H1 (cell line): ENCODE data around the gene SPAAR.

Source experiments
- CBX8 ChIP-seq: fragments of 300-800, 300-1000 bp; sonication (generic); IDR thresholded peaks from 2 replicates; pipeline ENCODE4 v1.7.1; 2016; ENCODE audit warnings: low read depth, low read length, borderline replicate concordance
- CTBP2 ChIP-seq: IDR thresholded peaks from 2 replicates; pipeline ENCODE4 v1.7.0; 2011; ENCODE audit warnings: borderline replicate concordance, mild to moderate bottlenecking, moderate library complexity, mixed read lengths, low read length; ENCODE audit not compliant: insufficient read depth, insufficient read length
- POLR2A ChIP-seq, 2 experiments: IDR thresholded peaks; 1 replicate in 1 of 2; 2 replicates in 1 of 2; pipeline ENCODE4 v1.6.1; 2011; ENCODE audit warnings: low read depth in 2 of 2, low read length in 2 of 2, mild to moderate bottlenecking in 2 of 2; ENCODE audit errors: control extremely low read depth in 1 of 2
- RAD21 ChIP-seq, 2 experiments: IDR thresholded peaks in 1 of 2; conservative IDR thresholded peaks in 1 of 2; 2 replicates each; pipeline ENCODE4 v1.6.1; 2011; ENCODE audit warnings: low read depth in 2 of 2, low read length in 2 of 2, improper control_type of control experiment in 1 of 2, inconsistent platforms in 1 of 2, mild to moderate bottlenecking in 1 of 2, moderate library complexity in 1 of 2
- RXRA ChIP-seq: IDR thresholded peaks from 2 replicates; pipeline ENCODE4 v1.6.1; 2011; ENCODE audit warnings: low read depth, mild to moderate bottlenecking, low read length, moderate library complexity; ENCODE audit not compliant: insufficient read depth
- SP1 ChIP-seq: IDR thresholded peaks from 2 replicates; pipeline ENCODE4 v1.6.1; 2011; ENCODE audit warnings: low read depth, low read length
- TF ChIP-seq, protein P1 (sequence below), 3 experiments: IDR thresholded peaks; 1 replicate in 2 of 3; 2 replicates in 1 of 3; pipeline versions ENCODE4 v1.5.1 to v1.6.1; 2011; ENCODE audit warnings: low read length in 3 of 3, mild to moderate bottlenecking in 3 of 3, inconsistent platforms in 2 of 3, low read depth in 1 of 3, moderate library complexity in 1 of 3; ENCODE audit not compliant: insufficient read depth in 1 of 3; ENCODE audit errors: control extremely low read depth in 1 of 3

DNA sequence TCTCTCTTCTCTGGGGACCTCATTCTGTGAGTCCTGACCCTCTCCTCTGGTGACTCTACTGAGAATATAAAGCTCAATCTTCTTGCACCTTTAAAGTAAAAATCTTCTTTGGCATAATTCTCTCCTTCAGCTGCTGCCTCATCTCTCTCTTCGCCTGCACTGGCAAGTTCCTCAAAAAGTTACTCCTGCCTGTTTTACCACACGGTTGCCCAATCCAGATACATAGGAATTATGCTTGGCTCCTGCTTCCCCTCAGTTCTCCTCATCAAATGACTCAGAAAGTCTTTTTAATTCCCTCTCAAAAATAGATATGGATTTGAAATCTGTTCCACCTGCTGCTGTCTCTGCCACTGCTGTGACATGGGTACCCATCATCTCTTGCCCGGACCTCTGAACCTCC, 17.6 kb upstream of the SPAAR start:
- TF ChIP-seq, protein P1, sequence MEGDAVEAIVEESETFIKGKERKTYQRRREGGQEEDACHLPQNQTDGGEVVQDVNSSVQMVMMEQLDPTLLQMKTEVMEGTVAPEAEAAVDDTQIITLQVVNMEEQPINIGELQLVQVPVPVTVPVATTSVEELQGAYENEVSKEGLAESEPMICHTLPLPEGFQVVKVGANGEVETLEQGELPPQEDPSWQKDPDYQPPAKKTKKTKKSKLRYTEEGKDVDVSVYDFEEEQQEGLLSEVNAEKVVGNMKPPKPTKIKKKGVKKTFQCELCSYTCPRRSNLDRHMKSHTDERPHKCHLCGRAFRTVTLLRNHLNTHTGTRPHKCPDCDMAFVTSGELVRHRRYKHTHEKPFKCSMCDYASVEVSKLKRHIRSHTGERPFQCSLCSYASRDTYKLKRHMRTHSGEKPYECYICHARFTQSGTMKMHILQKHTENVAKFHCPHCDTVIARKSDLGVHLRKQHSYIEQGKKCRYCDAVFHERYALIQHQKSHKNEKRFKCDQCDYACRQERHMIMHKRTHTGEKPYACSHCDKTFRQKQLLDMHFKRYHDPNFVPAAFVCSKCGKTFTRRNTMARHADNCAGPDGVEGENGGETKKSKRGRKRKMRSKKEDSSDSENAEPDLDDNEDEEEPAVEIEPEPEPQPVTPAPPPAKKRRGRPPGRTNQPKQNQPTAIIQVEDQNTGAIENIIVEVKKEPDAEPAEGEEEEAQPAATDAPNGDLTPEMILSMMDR (IDR thresholded peaks at IDR 0.05; ENCODE audit: control extremely low read depth in 1 of 3, insufficient read depth in 1 of 3, low read depth in 1 of 3, low read length in 3 of 3): no peak
- TF ChIP-seq CBX8 (no peak), SP1 (no peak), RXRA (no peak), RAD21 (IDR thresholded peaks at IDR 0.05 in 1 of 2, conservative IDR thresholded peaks at IDR 0.05 in 1 of 2; ENCODE audit: low read depth in 2 of 2, low read length in 2 of 2) (no peak), POLR2A (IDR thresholded peaks at IDR 0.05; ENCODE audit: control extremely low read depth in 1 of 2, low read depth in 2 of 2, low read length in 2 of 2) (no peak), CTBP2 (no peak)
